GM12878 (cell line): Measurements from ENCODE around the gene CSMD2. TPM values are rescaled to one million over a fixed set of nuclear protein-coding genes. Genes with fewer than 3 reads are reported as not detected.

Experiments
- ATAC-seq: fragments of 200-7000 bp; cut with Tn5 transposase; 3 replicates; pipeline ENCODE4 v1.9.1; 2020; ENCODE audit warnings: mild to moderate bottlenecking, moderate library complexity
- BruUV-seq: library from RNA; stranded (reverse); fragments of 400-500 nt; replicated peaks from 2 replicates; lab custom pipeline; 2021; lab: Mats Ljungman, UMichigan
- CTCF ChIA-PET: fragments of 300-600 bp; sonication (Branson Sonifier 250); formaldehyde crosslinking; extraction: SDS; loops from one replicate; lab custom pipeline; 2021; ENCODE audit warnings: inconsistent platforms; lab: Yijun Ruan, JAX
- POLR2A ChIA-PET: fragments of 350-600 bp; formaldehyde crosslinking; extraction: SDS; loops from one replicate; lab custom pipeline; 2021; ENCODE audit warnings: inconsistent platforms; lab: Charles Lee
- RAD21 ChIA-PET: fragments of 300-600 bp; sonication (Branson Sonifier 250); formaldehyde crosslinking; loops from one replicate; lab custom pipeline; 2023; ENCODE audit warnings: antibody characterized with exemption; ENCODE audit not compliant: unreplicated experiment; lab: Charles Lee
- SMC1A ChIA-PET: fragments of 300-600 bp; sonication (Branson Sonifier 250); formaldehyde crosslinking; loops from one replicate; lab custom pipeline; 2023; ENCODE audit not compliant: unreplicated experiment, uncharacterized antibody; lab: Charles Lee
- DNase-seq: peaks from one replicate; pipeline ENCODE4 v3.0.0-alpha.2; 2011; ENCODE audit warnings: low read depth, low spot score
- FAIRE-seq: peaks from 3 replicates; lab custom pipeline; 2011; peaks lifted over from hg19 to GRCh38; lab: Jason Lieb, UNC
- H2AFZ ChIP-seq: 2 replicates; pipeline ENCODE4 v1.6.0; 2011; ENCODE audit warnings: low read depth, low read length, control low read depth; ENCODE audit not compliant: control insufficient read depth
- H3K27ac ChIP-seq: 2 replicates; pipeline ENCODE4 v1.5.1; 2011; ENCODE audit warnings: control low read depth; ENCODE audit not compliant: control insufficient read depth, insufficient read depth
- H3K27me3 ChIP-seq, 2 experiments: replicated peaks in 1 of 2; 2 replicates each; pipeline versions ENCODE4 v1.6.0 to v1.6.1; 2011; ENCODE audit warnings: low read length in 1 of 2; ENCODE audit not compliant: control insufficient read depth in 2 of 2, insufficient read depth in 2 of 2
- H3K36me3 ChIP-seq, 2 experiments: 2 replicates each; pipeline ENCODE4 v1.5.1; 2011; ENCODE audit warnings: low read length in 1 of 2; ENCODE audit not compliant: control insufficient read depth in 2 of 2, insufficient read depth in 2 of 2
- H3K4me1 ChIP-seq: 2 replicates; pipeline ENCODE4 v1.6.1; 2011; ENCODE audit warnings: mild to moderate bottlenecking, low read length, moderate library complexity, mixed read lengths; ENCODE audit not compliant: control insufficient read depth, insufficient read depth
- H3K4me2 ChIP-seq: 2 replicates; pipeline ENCODE4 v1.6.0; 2011; ENCODE audit warnings: control low read depth; ENCODE audit not compliant: control insufficient read depth, insufficient read depth
- H3K4me3 ChIP-seq: fragments of 200-600 bp; sonication (generic); 2 replicates; pipeline ENCODE4 v1.5.1; 2016
- H3K79me2 ChIP-seq: 2 replicates; pipeline ENCODE4 v1.6.0; 2011; ENCODE audit warnings: low read length; ENCODE audit not compliant: control insufficient read depth, insufficient read depth
- H3K9ac ChIP-seq: 2 replicates; pipeline ENCODE4 v1.8.0; 2011; ENCODE audit warnings: low read length, control low read depth, mixed read lengths; ENCODE audit not compliant: control insufficient read depth, insufficient read depth
- H3K9me3 ChIP-seq: replicated peaks from 3 replicates; pipeline ENCODE4 v1.5.1; 2011; ENCODE audit warnings: mild to moderate bottlenecking, low read length; ENCODE audit not compliant: control insufficient read depth, insufficient read depth
- H4K20me1 ChIP-seq: 2 replicates; pipeline ENCODE4 v1.6.0; 2011; ENCODE audit not compliant: control insufficient read depth, insufficient read depth
- BACH1 ChIP-seq: fragments of 450-650 bp; IDR thresholded peaks from 2 replicates; pipeline ENCODE4 v1.6.1; 2017; ENCODE audit warnings: mild to moderate bottlenecking, borderline replicate concordance
- BCL3 ChIP-seq: IDR thresholded peaks from 2 replicates; pipeline ENCODE4 v1.6.1; 2011; ENCODE audit warnings: borderline replicate concordance, low read depth, mild to moderate bottlenecking, moderate library complexity, low read length; ENCODE audit not compliant: insufficient read depth, poor library complexity, severe bottlenecking
- ESRRA ChIP-seq: IDR thresholded peaks from 2 replicates; pipeline ENCODE4 v1.6.1; 2012; ENCODE audit warnings: mild to moderate bottlenecking, low read length, improper control_type of control experiment
- HCFC1 ChIP-seq: fragments of 150-350 bp; IDR thresholded peaks from 2 replicates; pipeline ENCODE4 v1.6.1; 2014; ENCODE audit warnings: low read length
- IKZF1 ChIP-seq: fragments of 450-650 bp; conservative IDR thresholded peaks from 2 replicates; pipeline ENCODE4 v1.6.1; 2017; ENCODE audit warnings: antibody characterized with exemption, mild to moderate bottlenecking
- IKZF2 ChIP-seq, 2 experiments: fragments of 450-650 bp; IDR thresholded peaks; 2 replicates each; pipeline ENCODE4 v1.6.1; 2017; ENCODE audit warnings: mild to moderate bottlenecking in 2 of 2, moderate library complexity in 2 of 2
- IRF5 ChIP-seq: fragments of 450-650 bp; IDR thresholded peaks from 2 replicates; pipeline ENCODE4 v1.6.1; 2017; ENCODE audit warnings: borderline replicate concordance
- JUND ChIP-seq: IDR thresholded peaks from 2 replicates; pipeline ENCODE4 v1.6.1; 2012; ENCODE audit warnings: low read depth, mild to moderate bottlenecking, low read length, improper control_type of control experiment, moderate library complexity
- MLLT1 ChIP-seq: fragments of 450-650 bp; IDR thresholded peaks from 2 replicates; pipeline ENCODE4 v1.6.1; 2016; ENCODE audit warnings: mild to moderate bottlenecking
- MYB ChIP-seq: fragments of 150-350 bp; IDR thresholded peaks from 2 replicates; pipeline ENCODE4 v1.6.1; 2014; ENCODE audit warnings: mild to moderate bottlenecking, low read depth, low read length, borderline replicate concordance
- NFYB ChIP-seq: IDR thresholded peaks from 2 replicates; pipeline ENCODE4 v1.6.1; 2011; ENCODE audit warnings: low read depth, mild to moderate bottlenecking, low read length, improper control_type of control experiment, moderate library complexity; ENCODE audit not compliant: insufficient read depth
- NKRF ChIP-seq: fragments of 450-650 bp; conservative IDR thresholded peaks from 2 replicates; pipeline ENCODE4 v1.6.1; 2017; ENCODE audit warnings: mild to moderate bottlenecking, moderate library complexity
- NRF1 ChIP-seq: conservative IDR thresholded peaks from 2 replicates; pipeline ENCODE4 v1.6.1; 2011; ENCODE audit warnings: mild to moderate bottlenecking, low read depth, low read length, improper control_type of control experiment
- PML ChIP-seq: IDR thresholded peaks from 2 replicates; pipeline ENCODE4 v1.6.1; 2012; ENCODE audit warnings: low read length, inconsistent platforms
- SMARCA5 ChIP-seq: fragments of 450-650 bp; IDR thresholded peaks from 2 replicates; pipeline ENCODE4 v1.6.1; 2017; ENCODE audit warnings: mild to moderate bottlenecking
- SMC3 ChIP-seq: IDR thresholded peaks from 2 replicates; pipeline ENCODE4 v1.6.1; 2011; ENCODE audit warnings: low read length, improper control_type of control experiment, borderline replicate concordance
- STAT1 ChIP-seq: fragments of 450-650 bp; conservative IDR thresholded peaks from 2 replicates; pipeline ENCODE4 v1.6.1; 2014; ENCODE audit warnings: antibody characterized with exemption, mild to moderate bottlenecking
- YBX1 ChIP-seq: fragments of 450-650 bp; IDR thresholded peaks from 2 replicates; pipeline ENCODE4 v1.6.1; 2016; ENCODE audit warnings: antibody characterized with exemption
- ZBED1 ChIP-seq: IDR thresholded peaks from 2 replicates; pipeline ENCODE4 v1.6.1; 2016; ENCODE audit warnings: borderline replicate concordance
- ZNF217 ChIP-seq: fragments of 450-650 bp; IDR thresholded peaks from 2 replicates; pipeline ENCODE4 v1.6.1; 2017; ENCODE audit warnings: antibody characterized with exemption, mild to moderate bottlenecking
- ZNF24 ChIP-seq: fragments of 450-650 bp; IDR thresholded peaks from 2 replicates; pipeline ENCODE4 v1.6.1; 2017; ENCODE audit warnings: antibody characterized with exemption, mild to moderate bottlenecking
- WGBS: methylation state at CpG from one replicate; pipeline ENCODE4 v1.1.6; 2016; ENCODE audit warnings: low lambda C conversion rate; ENCODE audit not compliant: insufficient replicate concordance, insufficient coverage; ENCODE audit errors: missing lambda C conversion rate; 5-methylcytosine and 5-hydroxymethylcytosine counted together
- in situ Hi-C: fragments of 300-500 bp; cut with MboI; formaldehyde crosslinking; loops from 9 replicates; pipeline ENCODE4 v1.14.3; 2018; ENCODE audit warnings: mixed read lengths
- intact Hi-C: fragments of 100-400 bp; cut with micrococcal nuclease; formaldehyde crosslinking; loops from one replicate; pipeline ENCODE4 v1.14.2; 2022; ENCODE audit not compliant: unreplicated experiment
- polyA plus RNA-seq, 11 experiments: library from polyadenylated mRNA; depleted of rRNA in 4 of 11; unstranded in 6 of 11; stranded (reverse) in 5 of 11; fragments of >200 nt; fragmentation: Nextera tagmentation in 4 of 11; fragmentation: Illumina TruSeq in 1 of 11; extraction: Ambion mirVana in 4 of 11; extraction: Trizol in 1 of 11; gene quantifications; 1 replicate in 1 of 11; 2 replicates in 10 of 11; pipeline versions ENCODE4 v1.2.1 to v1.2.3, GENCODE V29; 2011 to 2016; ENCODE audit warnings: inconsistent platforms in 2 of 11, missing spikeins in 2 of 11, low read depth in 1 of 11
- total RNA-seq, 4 experiments: library from RNA; depleted of rRNA in 3 of 4; stranded (reverse); fragments of >200 nt in 3 of 4; fragmentation: Illumina TruSeq in 1 of 4; extraction: Trizol in 1 of 4; gene quantifications; 2 replicates each; pipeline versions ENCODE4 v1.2.1 to v1.2.3, GENCODE V29; 2013 to 2021

CSMD2 gene
- total and polyA plus RNA-seq, 10 of the 15 experiments (the other 5 are each of a cell fraction or from before 2014, with no cell fraction given) = under 0.01 TPM; not detected in 9

- no peak for TF ChIP-seq IRF5
- TF ChIP-seq YBX1 = no peak
- no peak for TF ChIP-seq NFYB
- no peak for TF ChIP-seq SMC3
- no peak for TF ChIP-seq STAT1
- no peak for TF ChIP-seq NRF1
- no peak for TF ChIP-seq ZNF217
- TF ChIP-seq MLLT1 = no peak
- TF ChIP-seq JUND = no peak
- TF ChIP-seq IKZF2 (IDR thresholded peaks at IDR 0.05) = no peak
These were observed 314.5 kb downstream of the CSMD2 start (continued) for GRCh38 chr1:33850481-33850880.

GRCh38 chr1:33849211-33849610, 315.8 kb downstream of the CSMD2 start:
- H3K4me1 ChIP-seq = no peaks in the 10 kb centered on the region
- H3K4me3 ChIP-seq = no peak overlapping the region
- H3K79me2 ChIP-seq = no peaks in the 10 kb centered on the region
- SMC1A ChIA-PET = no interaction called here
- H2AFZ ChIP-seq = no peak overlapping the region
- WGBS = 0% methylated on average over 1 of the region's 1 CpG
- DNase-seq (no peak), FAIRE-seq (no peak), ATAC-seq (no peak)
- H3K27me3 ChIP-seq = no peaks in the 10 kb centered on the region; a peak in 2 of 4 replicates
- in situ Hi-C loops = no loop called here
- H3K36me3 ChIP-seq = no peaks in the 10 kb centered on the region
- H4K20me1 ChIP-seq = no peaks in the 10 kb centered on the region; the same call in 1 of the 2 replicates
- H3K9me3 ChIP-seq = no peaks in the 10 kb centered on the region
- no peak overlapping the region for H3K9ac ChIP-seq
- BruUV-seq = no TSS peak
- POLR2A ChIA-PET = no interaction called here
- CTCF ChIA-PET = no interaction called here
- RAD21 ChIA-PET = no interaction called here
- H3K4me2 ChIP-seq = no peak overlapping the region
- no peak overlapping the region for H3K27ac ChIP-seq
- intact Hi-C loops = no loop called here
- TF ChIP-seq ESRRA = no peak
- no peak for TF ChIP-seq SMARCA5
- TF ChIP-seq ZNF24 = no peak
- TF ChIP-seq BCL3 = no peak
- TF ChIP-seq HCFC1 = no peak
- no peak for TF ChIP-seq ZBED1
- TF ChIP-seq NFYB = no peak
- TF ChIP-seq IKZF1 = no peak
- TF ChIP-seq NKRF = no peak
- TF ChIP-seq BACH1 = no peak
- no peak for TF ChIP-seq MYB
- no peak for TF ChIP-seq PML
